NCI-H345 treated with DMSO at 0.1 percent for 48 hours (cell line): ENCODE data around the gene ARFGEF2.
"Not testable (repeated sequence)": the region's sequence is repeated elsewhere in the genome, so short reads cannot be mapped to it uniquely, and the experiment has no call there.

Source experiments
- DNase-seq: peaks from one replicate; lab custom pipeline; 2025; ENCODE audit not compliant: unreplicated experiment; lab: John Stamatoyannopoulos, UW

The ARFGEF2 gene

DNA sequence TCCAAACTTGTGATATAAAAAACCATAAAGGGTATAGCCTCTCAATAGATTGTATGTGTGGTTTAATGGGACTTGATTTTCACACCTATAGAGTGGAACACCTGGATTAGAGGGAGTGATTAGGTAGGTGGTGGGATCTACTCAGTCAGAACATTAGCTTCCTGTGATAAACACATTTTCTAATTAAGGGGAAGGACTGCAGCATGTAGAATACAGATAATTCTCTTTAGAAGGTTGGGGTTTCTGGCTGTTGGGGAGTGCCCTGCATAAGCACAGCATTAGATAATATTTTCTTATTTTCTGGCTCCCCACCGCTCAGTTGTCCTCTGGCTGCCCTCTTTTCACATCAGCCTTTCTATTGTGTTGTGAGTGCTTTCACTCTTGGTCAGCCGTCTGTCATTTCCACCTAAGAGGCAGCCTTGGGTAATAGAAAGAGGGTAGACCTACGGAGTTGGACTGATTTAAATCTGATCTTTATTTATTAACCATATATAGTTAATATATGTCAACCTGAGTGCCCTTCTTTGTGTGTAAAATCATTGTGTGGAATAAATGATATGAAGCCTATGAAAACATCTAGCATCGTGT, 132.6 kb downstream of the ARFGEF2 start:
- DNase-seq: no peak

DNA sequence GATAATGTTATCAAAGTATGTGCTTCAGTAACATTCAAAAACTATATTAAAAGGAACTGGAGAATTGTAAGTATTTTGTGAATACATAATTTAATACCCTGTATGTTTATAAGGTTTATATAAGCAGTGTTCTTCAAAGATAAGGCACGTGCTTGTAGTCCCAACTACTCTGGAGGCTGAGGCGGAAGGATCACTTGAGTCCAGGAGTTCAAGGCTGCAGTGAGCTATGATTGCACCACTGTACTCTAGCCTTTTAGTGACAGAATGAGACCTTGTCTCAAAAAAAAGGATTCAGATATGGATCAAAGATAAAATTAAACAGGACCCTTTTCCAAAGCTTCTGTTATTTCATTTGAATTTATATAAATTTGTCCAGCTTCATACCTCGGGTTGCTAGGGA, 141.8 kb downstream of the ARFGEF2 start:
- no peak for DNase-seq

DNA sequence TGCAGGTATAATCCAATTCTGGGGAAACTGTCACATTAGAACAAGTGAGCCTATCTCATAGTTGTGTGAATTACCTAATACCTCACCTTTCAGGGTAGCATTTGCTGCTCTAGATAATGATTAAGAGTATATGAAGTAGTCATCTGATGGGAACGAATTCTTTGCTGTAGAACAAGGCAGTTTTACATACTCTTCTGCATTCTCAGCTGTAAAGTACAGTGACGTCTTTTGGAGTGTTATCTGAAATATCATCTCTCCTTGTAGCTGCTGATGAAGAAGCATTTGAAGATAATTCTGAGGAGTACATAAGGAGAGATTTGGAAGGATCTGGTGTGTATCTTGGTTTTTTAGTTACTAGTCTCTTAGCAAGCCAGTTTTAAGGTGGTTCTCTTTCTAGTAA, 153.0 kb downstream of the ARFGEF2 start:
- DNase-seq: no peak

DNA sequence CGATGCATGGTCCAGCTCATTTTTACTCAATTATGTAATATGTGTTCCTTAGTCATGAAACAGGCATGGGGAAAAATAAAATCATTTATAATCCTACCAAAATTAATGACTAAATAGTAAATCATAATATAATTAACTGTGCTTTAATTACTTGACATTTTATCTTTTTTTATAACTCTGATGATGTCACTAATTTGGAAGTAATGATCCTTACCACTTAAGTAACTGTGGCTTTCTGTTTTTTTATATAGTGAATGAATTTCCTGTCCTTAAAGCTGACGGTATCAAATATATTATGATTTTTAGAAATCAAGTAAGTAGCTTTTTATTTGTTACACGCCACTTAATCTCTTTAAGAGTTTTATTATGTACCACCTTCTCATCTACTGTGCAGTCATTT, 156.8 kb downstream of the ARFGEF2 start:
- no peak for DNase-seq

DNA sequence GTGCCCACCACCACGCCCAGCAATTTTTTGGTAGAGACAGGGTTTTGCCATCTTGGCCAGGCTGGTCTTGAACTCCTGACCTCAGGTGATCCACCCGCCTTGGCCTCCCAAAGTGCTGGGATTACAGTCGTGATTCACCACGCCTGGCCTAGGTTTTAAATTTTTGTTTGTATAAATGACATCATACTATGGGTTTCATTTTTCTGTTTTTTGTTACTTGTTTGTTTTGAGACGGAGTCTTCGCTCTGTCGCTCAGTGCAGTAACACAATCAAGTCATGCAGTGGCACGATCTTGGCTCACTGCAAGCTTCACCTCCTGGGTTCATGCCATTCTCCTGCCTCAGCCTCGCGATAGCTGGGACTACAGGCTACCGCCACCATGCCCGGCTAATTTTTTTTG, 160.8 kb downstream of the ARFGEF2 start:
- not testable (repeated sequence) for DNase-seq
